ENCODE data around the gene DPF3.
A peak's percentile ranks its signal among the peaks of the same experiment; 100 is the strongest.

Gene DPF3

GRCh38 chr14:72904218-72904617 is 10.3 kb upstream of the DPF3 start:
- DNase-seq: no peak

- DNase-seq: no peak
Observed at GRCh38 chr14:72903716-72904115, 9.8 kb upstream of the DPF3 start.

GRCh38 chr14:72902801-72903530 is 9.1 kb upstream of the DPF3 start:
- DNase-seq: no peak

- no peak for DNase-seq
Observed at GRCh38 chr14:72901361-72901760, 7.5 kb upstream of the DPF3 start.

GRCh38 chr14:72898448-72898847 is 4.5 kb upstream of the DPF3 start:
- DNase-seq: no peak

GRCh38 chr14:72894623-72895378 is 900 bp upstream of the DPF3 start:
- DNase-seq: peak; percentile 32

- no peak for DNase-seq
Observed at GRCh38 chr14:72894323-72894622, 372 bp upstream of the DPF3 start.

- DNase-seq: peak; percentile 16
Observed at GRCh38 chr14:72892879-72893635, 844 bp downstream of the DPF3 start.

- no peak for DNase-seq
Observed at GRCh38 chr14:72892103-72892878, 1.6 kb downstream of the DPF3 start.

GRCh38 chr14:72891666-72892102 is 2.2 kb downstream of the DPF3 start:
- no peak for DNase-seq

- DNase-seq: no peak
Observed at GRCh38 chr14:72889366-72889765, 4.5 kb downstream of the DPF3 start.

GRCh38 chr14:72888636-72889201 is 5.2 kb downstream of the DPF3 start:
- DNase-seq: no peak

GRCh38 chr14:72888192-72888591 is 5.7 kb downstream of the DPF3 start:
- DNase-seq: no peak

- DNase-seq: no peak
Observed at GRCh38 chr14:72887514-72887913, 6.4 kb downstream of the DPF3 start.

- DNase-seq: no peak
Observed at GRCh38 chr14:72884386-72884785, 9.5 kb downstream of the DPF3 start.

- no peak for DNase-seq
Observed at GRCh38 chr14:72883961-72884360, 9.9 kb downstream of the DPF3 start.

GRCh38 chr14:72883109-72883508 is 10.8 kb downstream of the DPF3 start:
- DNase-seq: no peak

- DNase-seq: no peak
Observed at GRCh38 chr14:72882463-72882862, 11.4 kb downstream of the DPF3 start.

GRCh38 chr14:72882047-72882446 is 11.9 kb downstream of the DPF3 start:
- DNase-seq: no peak

- DNase-seq: no peak
Observed at GRCh38 chr14:72881543-72881942, 12.4 kb downstream of the DPF3 start.

- no peak for DNase-seq
Observed at GRCh38 chr14:72880820-72881219, 13.1 kb downstream of the DPF3 start.

GRCh38 chr14:72880164-72880563 is 13.7 kb downstream of the DPF3 start:
- DNase-seq: no peak

- DNase-seq: no peak
Observed at GRCh38 chr14:72879431-72879830, 14.5 kb downstream of the DPF3 start.
